PFSK-1 (cell line): ENCODE results near the gene OR1Q1. TPM values are rescaled to one million over a fixed set of nuclear protein-coding genes. Genes with fewer than 3 reads are reported as not detected.

Experiments used
- FOXP2 ChIP-seq: optimal IDR thresholded peaks from 2 replicates; pipeline ENCODE3; 2011; ENCODE audit warnings: borderline replicate concordance, control low read depth, inconsistent platforms; ENCODE audit not compliant: insufficient read depth; ENCODE audit errors: extremely low read length, extremely low read depth
- POLR2AphosphoS5 ChIP-seq: IDR thresholded peaks from 2 replicates; pipeline ENCODE4 v1.6.1; 2012; ENCODE audit warnings: low read depth, mild to moderate bottlenecking, control low read depth, low read length, moderate library complexity
- SIN3A ChIP-seq: IDR thresholded peaks from 2 replicates; pipeline ENCODE4 v1.6.1; 2012; ENCODE audit warnings: mild to moderate bottlenecking, low read length, moderate library complexity, borderline replicate concordance; ENCODE audit not compliant: insufficient read depth
- TAF1 ChIP-seq: IDR thresholded peaks from 2 replicates; pipeline ENCODE4 v1.6.1; 2012; ENCODE audit warnings: low read length, control low read depth, borderline replicate concordance; ENCODE audit not compliant: insufficient read depth
- polyA plus RNA-seq: library from polyadenylated mRNA; unstranded; fragments of >200 nt; gene quantifications from one replicate; pipeline ENCODE4 v1.2.1, GENCODE V29; 2012; ENCODE audit warnings: low read depth, missing spikeins; ENCODE audit not compliant: insufficient read length
- TF ChIP-seq, protein P1 (sequence below), 2 experiments: IDR thresholded peaks; 2 replicates each; pipeline versions ENCODE4 v1.6.1 to v1.8.0; 2011 to 2012; ENCODE audit warnings: low read depth in 2 of 2, low read length in 2 of 2, control low read depth in 1 of 2, inconsistent platforms in 1 of 2, mild to moderate bottlenecking in 1 of 2, moderate library complexity in 1 of 2; ENCODE audit not compliant: insufficient read depth in 1 of 2

OR1Q1 gene, protein sequence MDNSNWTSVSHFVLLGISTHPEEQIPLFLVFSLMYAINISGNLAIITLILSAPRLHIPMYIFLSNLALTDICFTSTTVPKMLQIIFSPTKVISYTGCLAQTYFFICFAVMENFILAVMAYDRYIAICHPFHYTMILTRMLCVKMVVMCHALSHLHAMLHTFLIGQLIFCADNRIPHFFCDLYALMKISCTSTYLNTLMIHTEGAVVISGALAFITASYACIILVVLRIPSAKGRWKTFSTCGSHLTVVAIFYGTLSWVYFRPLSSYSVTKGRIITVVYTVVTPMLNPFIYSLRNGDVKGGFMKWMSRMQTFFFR
- not detected for polyA plus RNA-seq

DNA sequence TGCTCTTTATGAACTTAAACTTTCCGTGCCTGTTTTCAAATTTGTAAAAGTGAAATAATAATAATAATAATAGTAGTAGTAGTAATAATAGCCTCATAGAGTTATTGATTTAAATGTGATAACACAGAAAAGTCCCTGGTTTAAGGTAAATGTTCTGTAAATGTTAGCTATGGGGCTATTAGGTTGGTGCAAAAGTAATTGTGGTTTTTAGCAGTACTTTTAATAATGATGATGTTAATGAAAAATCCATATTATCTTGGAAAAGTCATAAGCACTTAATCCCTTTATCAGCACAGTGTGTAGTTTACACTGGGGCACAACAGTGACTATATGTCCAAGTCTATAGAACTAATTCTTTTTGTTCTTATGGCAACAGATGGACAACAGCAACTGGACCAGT is at the start of gene OR1Q1:
Gene OR1Q1, plus strand, starts transcription at position 377 of the 400 bp plus-strand sequence. Its CDS starts 0 bp downstream, at position 377.
- TF ChIP-seq FOXP2 = no peak
- TF ChIP-seq TAF1 = no peak
- no peak for TF ChIP-seq POLR2AphosphoS5
- TF ChIP-seq, protein P1, sequence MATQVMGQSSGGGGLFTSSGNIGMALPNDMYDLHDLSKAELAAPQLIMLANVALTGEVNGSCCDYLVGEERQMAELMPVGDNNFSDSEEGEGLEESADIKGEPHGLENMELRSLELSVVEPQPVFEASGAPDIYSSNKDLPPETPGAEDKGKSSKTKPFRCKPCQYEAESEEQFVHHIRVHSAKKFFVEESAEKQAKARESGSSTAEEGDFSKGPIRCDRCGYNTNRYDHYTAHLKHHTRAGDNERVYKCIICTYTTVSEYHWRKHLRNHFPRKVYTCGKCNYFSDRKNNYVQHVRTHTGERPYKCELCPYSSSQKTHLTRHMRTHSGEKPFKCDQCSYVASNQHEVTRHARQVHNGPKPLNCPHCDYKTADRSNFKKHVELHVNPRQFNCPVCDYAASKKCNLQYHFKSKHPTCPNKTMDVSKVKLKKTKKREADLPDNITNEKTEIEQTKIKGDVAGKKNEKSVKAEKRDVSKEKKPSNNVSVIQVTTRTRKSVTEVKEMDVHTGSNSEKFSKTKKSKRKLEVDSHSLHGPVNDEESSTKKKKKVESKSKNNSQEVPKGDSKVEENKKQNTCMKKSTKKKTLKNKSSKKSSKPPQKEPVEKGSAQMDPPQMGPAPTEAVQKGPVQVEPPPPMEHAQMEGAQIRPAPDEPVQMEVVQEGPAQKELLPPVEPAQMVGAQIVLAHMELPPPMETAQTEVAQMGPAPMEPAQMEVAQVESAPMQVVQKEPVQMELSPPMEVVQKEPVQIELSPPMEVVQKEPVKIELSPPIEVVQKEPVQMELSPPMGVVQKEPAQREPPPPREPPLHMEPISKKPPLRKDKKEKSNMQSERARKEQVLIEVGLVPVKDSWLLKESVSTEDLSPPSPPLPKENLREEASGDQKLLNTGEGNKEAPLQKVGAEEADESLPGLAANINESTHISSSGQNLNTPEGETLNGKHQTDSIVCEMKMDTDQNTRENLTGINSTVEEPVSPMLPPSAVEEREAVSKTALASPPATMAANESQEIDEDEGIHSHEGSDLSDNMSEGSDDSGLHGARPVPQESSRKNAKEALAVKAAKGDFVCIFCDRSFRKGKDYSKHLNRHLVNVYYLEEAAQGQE (IDR thresholded peaks at IDR 0.05; ENCODE audit: insufficient read depth in 1 of 2, low read depth in 2 of 2, low read length in 2 of 2) = no peak
- no peak for TF ChIP-seq SIN3A

DNA sequence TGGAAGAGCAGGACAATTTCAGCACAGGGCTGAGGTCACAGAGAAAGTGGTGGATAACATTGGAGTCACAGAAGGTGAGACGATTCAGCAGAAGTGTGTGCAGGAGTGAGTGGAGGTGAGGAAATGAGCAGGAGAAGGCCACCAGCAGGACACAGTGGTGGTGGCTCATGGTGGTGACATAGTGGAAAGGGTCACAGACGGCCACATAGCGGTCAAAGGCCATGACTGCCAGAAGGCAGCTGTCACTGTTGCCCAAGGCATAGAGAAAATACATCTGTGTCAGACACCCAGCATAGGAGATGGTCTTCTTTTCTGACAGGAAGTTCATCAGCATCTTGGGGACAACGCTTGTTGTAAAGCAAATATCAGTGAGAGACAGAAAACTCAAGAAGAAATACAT is 46.6 kb upstream of the OR1Q1 start:
- TF ChIP-seq FOXP2 = no peak

DNA sequence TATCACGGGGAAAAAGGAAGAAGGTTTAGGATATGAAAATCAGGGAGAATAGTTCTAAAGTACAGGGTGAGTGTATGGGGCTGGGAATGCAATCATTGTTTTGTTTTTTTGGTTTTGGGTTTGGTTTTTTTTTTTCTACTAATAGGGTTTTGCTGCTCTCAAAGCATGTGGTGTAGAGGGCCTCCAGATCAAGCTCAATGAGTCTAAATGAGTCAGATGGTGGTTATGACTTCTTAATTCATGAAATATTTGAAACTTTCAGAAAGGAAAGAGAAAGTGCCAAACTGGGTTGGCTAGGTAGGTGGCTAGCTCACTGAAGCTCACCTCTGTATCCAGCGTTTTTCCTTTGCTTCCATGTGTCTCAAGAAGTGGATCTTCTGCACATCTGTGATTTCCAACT is 42.1 kb upstream of the OR1Q1 start:
- no peak for TF ChIP-seq FOXP2
- TF ChIP-seq, protein P1 (IDR thresholded peaks at IDR 0.05; ENCODE audit: insufficient read depth in 1 of 2, low read depth in 2 of 2, low read length in 2 of 2) = no peak
- TF ChIP-seq SIN3A = no peak
- no peak for TF ChIP-seq POLR2AphosphoS5
- no peak for TF ChIP-seq TAF1

DNA sequence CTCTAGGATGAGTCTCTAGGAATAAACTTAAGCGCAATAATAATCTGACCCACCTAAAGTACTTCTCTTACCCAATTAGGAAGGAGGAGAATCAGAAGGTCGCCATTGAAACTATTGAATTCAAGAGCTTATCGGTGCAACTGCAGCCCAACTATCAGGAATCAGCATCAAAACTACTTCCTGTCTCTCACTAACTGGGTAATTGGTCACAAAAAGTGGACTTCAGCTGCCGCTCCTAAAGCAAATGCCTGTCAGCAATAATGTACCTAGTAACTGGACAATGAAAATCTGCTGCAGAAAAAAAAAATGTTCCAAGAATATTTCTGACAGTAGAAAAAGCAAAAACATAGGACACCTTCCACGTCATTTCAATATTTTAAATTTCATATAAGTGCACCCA is 34.7 kb upstream of the OR1Q1 start:
- TF ChIP-seq, protein P1 (IDR thresholded peaks at IDR 0.05; ENCODE audit: insufficient read depth in 1 of 2, low read depth in 2 of 2, low read length in 2 of 2) = no peak
- TF ChIP-seq TAF1 (no peak), FOXP2 (no peak)

DNA sequence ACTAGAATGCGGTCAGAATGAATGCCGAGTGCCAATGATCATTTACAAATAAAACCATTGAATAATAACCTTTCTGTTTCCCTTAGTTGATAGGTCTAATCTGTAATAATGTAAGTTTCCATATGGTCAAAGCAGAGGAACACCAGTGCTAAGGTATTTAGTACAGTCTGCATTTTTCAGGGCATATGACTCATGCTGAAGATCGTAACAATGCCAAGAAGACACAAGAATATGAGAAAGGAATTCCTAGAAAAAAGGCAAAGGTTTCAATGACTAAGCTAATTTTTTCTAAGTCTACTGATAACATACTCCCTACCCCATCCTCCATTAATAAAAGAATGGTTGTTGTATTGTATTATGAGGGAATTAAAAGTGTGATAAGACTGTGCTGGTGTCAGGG is 34.2 kb upstream of the OR1Q1 start:
- no peak for TF ChIP-seq FOXP2
- no peak for TF ChIP-seq SIN3A
- no peak for TF ChIP-seq POLR2AphosphoS5
- TF ChIP-seq, protein P1 (IDR thresholded peaks at IDR 0.05; ENCODE audit: insufficient read depth in 1 of 2, low read depth in 2 of 2, low read length in 2 of 2) = no peak
- no peak for TF ChIP-seq TAF1
